Measurements from ENCODE around the gene PCK2. TPM values are rescaled to one million over a fixed set of nuclear protein-coding genes. Genes with fewer than 3 reads are reported as not detected.

PCK2 gene
- total RNA-seq, 1 experiment from 2014 or later = 48.9 TPM

DNA sequence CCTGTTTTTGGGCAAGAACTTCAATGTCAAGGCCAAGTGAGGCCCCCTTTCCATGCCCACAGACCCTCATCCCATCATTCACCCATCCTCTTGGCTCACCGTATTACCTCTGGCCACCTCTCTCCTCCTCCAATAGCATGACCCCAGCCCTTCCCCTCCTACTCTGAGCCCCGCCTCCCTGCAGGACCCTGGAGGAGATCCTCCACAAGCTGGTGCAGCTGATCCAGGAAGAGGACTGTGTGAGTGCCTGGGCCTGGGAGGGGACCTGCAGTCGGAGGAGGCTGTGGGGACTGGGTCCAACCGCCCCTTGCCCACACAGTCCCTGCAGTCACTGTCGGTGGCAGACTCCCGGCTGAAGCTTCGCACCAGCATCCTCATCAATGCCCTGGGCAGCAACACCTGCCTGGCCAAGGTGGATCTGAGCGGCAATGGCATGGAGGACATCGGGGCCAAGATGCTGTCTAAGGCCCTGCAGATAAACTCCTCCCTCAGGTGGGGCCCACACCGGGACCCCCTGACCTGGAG is 35.1 kb upstream of the PCK2 start:
- Mint-ChIP-seq H3K4me3 (peak overlapping the region in 1 of 2 experiments; percentile 34; a peak in 2 of 5 replicates), H3K27me3 (ENCODE audit: low read depth) (no peaks in the 10 kb centered on the region; the same call in 1 of the 2 replicates), H3K4me1 (peaks cover 2 to 8% of the 10 kb centered on the region in 2 experiments; a peak in 3 of 4 replicates), H3K36me3 (ENCODE audit: insufficient read depth in 1 of 3, low read depth in 3 of 3) (peaks cover 3 to 9% (median 7%) of the 10 kb centered on the region in 3 experiments; a peak in 6 of 7 replicates), H3K9me3 (no peaks in the 10 kb centered on the region), H3K27ac (no peak overlapping the region; a peak in 1 of 7 replicates)
- Histone ChIP-seq H2BK5ac (ENCODE audit: insufficient read length, low read length) (no peak overlapping the region), H3K9me3 (ENCODE audit: control insufficient read depth, low read depth, low read length) (no peaks in the 10 kb centered on the region), H3K18ac (ENCODE audit: insufficient read length, low read depth, low read length) (no peak overlapping the region), H2AK5ac (ENCODE audit: insufficient read length, low read length) (no peak overlapping the region), H3K9ac (ENCODE audit: extremely low read depth, insufficient read length, low read length) (no peak overlapping the region), H3K79me2 (ENCODE audit: insufficient read depth, low read length) (no peaks in the 10 kb centered on the region), H2BK20ac (ENCODE audit: low read depth, low read length, poor library complexity, severe bottlenecking) (no peak overlapping the region), H2BK120ac (ENCODE audit: low read depth, low read length, poor library complexity, severe bottlenecking) (no peak overlapping the region), H2BK12ac (ENCODE audit: insufficient read length, low read depth, low read length) (no peak overlapping the region), H3K14ac (ENCODE audit: insufficient read depth, low read length) (no peak overlapping the region), H3K23ac (ENCODE audit: insufficient read length, low read depth, low read length) (no peak overlapping the region), H3T11ph (ENCODE audit: low read length) (no peak overlapping the region), H3K27me3 (ENCODE audit: insufficient read depth, low read length) (no peaks in the 10 kb centered on the region), H4K8ac (replicated peaks; ENCODE audit: insufficient read length, low read depth, low read length) (no peak overlapping the region), H4K20me1 (ENCODE audit: control insufficient read depth, insufficient read depth, insufficient read length) (peaks cover 2% of the 10 kb centered on the region), H3K4me2 (ENCODE audit: insufficient read depth, insufficient read length, low read length) (no peak overlapping the region), H2AFZ (ENCODE audit: low read length) (no peak overlapping the region), H3K23me2 (ENCODE audit: insufficient read length, low read depth, low read length, poor library complexity, severe bottlenecking) (no peaks in the 10 kb centered on the region), H3K4ac (ENCODE audit: low read depth, low read length) (no peak overlapping the region), H2BK15ac (ENCODE audit: low read depth, low read length) (no peak overlapping the region), H3K56ac (ENCODE audit: insufficient read length, low read depth, low read length) (no peak overlapping the region), H3K4me1 (ENCODE audit: insufficient read depth, low read length) (no peaks in the 10 kb centered on the region), H4K5ac (ENCODE audit: insufficient read length, low read depth, low read length) (no peak overlapping the region), H3K79me1 (ENCODE audit: insufficient read depth, low read depth, low read length, poor library complexity, severe bottlenecking) (no peaks in the 10 kb centered on the region), H3K27ac (ENCODE audit: insufficient read length, low read depth, low read length) (no peak overlapping the region), H4K91ac (ENCODE audit: insufficient read length, low read depth, low read length) (no peak overlapping the region)
- TF ChIP-seq, protein P1, sequence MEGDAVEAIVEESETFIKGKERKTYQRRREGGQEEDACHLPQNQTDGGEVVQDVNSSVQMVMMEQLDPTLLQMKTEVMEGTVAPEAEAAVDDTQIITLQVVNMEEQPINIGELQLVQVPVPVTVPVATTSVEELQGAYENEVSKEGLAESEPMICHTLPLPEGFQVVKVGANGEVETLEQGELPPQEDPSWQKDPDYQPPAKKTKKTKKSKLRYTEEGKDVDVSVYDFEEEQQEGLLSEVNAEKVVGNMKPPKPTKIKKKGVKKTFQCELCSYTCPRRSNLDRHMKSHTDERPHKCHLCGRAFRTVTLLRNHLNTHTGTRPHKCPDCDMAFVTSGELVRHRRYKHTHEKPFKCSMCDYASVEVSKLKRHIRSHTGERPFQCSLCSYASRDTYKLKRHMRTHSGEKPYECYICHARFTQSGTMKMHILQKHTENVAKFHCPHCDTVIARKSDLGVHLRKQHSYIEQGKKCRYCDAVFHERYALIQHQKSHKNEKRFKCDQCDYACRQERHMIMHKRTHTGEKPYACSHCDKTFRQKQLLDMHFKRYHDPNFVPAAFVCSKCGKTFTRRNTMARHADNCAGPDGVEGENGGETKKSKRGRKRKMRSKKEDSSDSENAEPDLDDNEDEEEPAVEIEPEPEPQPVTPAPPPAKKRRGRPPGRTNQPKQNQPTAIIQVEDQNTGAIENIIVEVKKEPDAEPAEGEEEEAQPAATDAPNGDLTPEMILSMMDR (conservative IDR thresholded peaks at IDR 0.05) = no peak
- peak; percentile 59 for DNase-seq
- no CpG with 5 or more reads among the region's 10 CpGs for WGBS (ENCODE audit: extremely low coverage, insufficient read length, low lambda C conversion rate)

All from H9 (cell line).